ENCODE measurements around the gene NELL2.

DNA sequence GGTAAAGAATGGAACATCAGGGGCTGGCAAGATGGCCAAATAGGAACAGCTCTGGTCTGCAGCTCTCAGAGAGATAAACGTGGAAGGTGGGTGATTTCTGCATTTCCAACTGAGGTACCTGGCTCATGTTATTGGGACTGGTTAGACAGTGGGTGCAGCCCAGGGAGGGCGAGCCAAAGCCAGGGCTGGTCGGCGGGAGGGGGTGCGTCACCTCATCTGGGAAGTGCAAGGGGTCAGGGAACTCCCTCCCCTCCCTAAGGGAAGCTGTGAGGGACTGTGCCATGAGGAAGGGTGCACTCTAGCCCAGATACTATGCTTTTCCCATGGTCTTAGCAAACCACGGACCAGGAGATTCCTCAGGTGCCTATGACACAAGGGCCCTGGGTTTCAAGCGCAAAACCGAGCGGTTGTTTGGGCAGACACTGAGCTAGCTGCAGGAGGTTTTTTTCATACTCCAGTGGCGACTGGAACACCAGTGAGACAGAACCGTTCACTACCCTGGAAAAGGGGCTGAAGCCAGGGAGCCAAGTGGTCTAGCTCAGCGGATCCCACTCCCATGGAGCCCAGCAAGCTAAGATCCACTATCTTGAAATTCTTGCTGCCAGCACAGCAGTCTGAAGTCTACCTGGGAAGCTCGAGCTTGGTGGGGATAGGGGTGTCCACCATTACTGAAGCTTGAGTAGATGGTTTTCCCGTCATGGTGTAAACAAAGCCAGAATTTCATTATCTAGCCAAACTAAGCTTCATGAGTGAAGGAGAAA lies 317.6 kb downstream of the NELL2 start:
- TF ChIP-seq POLR2A (IDR thresholded peaks at IDR 0.05) (no peak), POLR2AphosphoS5 (IDR thresholded peaks at IDR 0.05) (no peak), EP300 (IDR thresholded peaks at IDR 0.05) (no peak)
- TF ChIP-seq, protein P1, sequence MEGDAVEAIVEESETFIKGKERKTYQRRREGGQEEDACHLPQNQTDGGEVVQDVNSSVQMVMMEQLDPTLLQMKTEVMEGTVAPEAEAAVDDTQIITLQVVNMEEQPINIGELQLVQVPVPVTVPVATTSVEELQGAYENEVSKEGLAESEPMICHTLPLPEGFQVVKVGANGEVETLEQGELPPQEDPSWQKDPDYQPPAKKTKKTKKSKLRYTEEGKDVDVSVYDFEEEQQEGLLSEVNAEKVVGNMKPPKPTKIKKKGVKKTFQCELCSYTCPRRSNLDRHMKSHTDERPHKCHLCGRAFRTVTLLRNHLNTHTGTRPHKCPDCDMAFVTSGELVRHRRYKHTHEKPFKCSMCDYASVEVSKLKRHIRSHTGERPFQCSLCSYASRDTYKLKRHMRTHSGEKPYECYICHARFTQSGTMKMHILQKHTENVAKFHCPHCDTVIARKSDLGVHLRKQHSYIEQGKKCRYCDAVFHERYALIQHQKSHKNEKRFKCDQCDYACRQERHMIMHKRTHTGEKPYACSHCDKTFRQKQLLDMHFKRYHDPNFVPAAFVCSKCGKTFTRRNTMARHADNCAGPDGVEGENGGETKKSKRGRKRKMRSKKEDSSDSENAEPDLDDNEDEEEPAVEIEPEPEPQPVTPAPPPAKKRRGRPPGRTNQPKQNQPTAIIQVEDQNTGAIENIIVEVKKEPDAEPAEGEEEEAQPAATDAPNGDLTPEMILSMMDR (IDR thresholded peaks at IDR 0.05), result no peak

All from upper lobe of left lung (tissue), 4 donors.